Spleen (tissue), 11 donors: ENCODE measurements around the gene GDPD5. TPM values are rescaled to one million over a fixed set of nuclear protein-coding genes. Genes with fewer than 3 reads are reported as not detected.
A peak's percentile ranks its signal among the peaks of the same experiment; 100 is the strongest.

Source experiments
- DNase-seq: peaks from one replicate; pipeline ENCODE4 v3.0.0-alpha.2; 2020
- H3K27ac ChIP-seq, 8 donors: fragments of 200-600 bp; sonication (generic) in 7 of 8; 1 replicate in 4 of 8; 2 replicates in 4 of 8; pipeline versions ENCODE4 v1.5.0 to v1.8.0; 2016 to 2021; ENCODE audit warnings: inconsistent platforms in 4 of 8, mild to moderate bottlenecking in 4 of 8, moderate library complexity in 1 of 8
- H3K27me3 ChIP-seq, 7 donors: fragments of 200-600 bp; sonication (generic) in 6 of 7; replicated peaks in 1 of 7; 1 replicate in 4 of 7; 2 replicates in 3 of 7; pipeline versions ENCODE4 v1.5.0 to v1.8.0; 2016 to 2021; ENCODE audit warnings: inconsistent platforms in 3 of 7, mild to moderate bottlenecking in 1 of 7
- H3K36me3 ChIP-seq, 6 donors: fragments of 200-600 bp; sonication (generic) in 5 of 6; 1 replicate in 4 of 6; 2 replicates in 2 of 6; pipeline versions ENCODE4 v1.5.0 to v1.8.0; 2016 to 2021; ENCODE audit warnings: inconsistent platforms in 2 of 6
- H3K4me1 ChIP-seq, 6 donors: fragments of 200-600 bp; sonication (generic) in 5 of 6; 1 replicate in 3 of 6; 2 replicates in 3 of 6; pipeline versions ENCODE4 v1.5.0 to v1.8.0; 2016 to 2021; ENCODE audit warnings: inconsistent platforms in 3 of 6
- H3K4me3 ChIP-seq, 8 donors: fragments of 200-600 bp; sonication (generic) in 7 of 8; 1 replicate in 4 of 8; 2 replicates in 4 of 8; pipeline versions ENCODE4 v1.5.0 to v1.8.0; 2016 to 2021; ENCODE audit warnings: inconsistent platforms in 4 of 8, mild to moderate bottlenecking in 4 of 8, moderate library complexity in 2 of 8
- H3K9me3 ChIP-seq, 8 donors: fragments of 200-600 bp; sonication (generic) in 7 of 8; 1 replicate in 4 of 8; 2 replicates in 4 of 8; pipeline versions ENCODE4 v1.5.0 to v1.8.0; 2016 to 2021; ENCODE audit warnings: inconsistent platforms in 4 of 8
- POLR2A ChIP-seq, 3 donors: fragments of 450-650 bp; IDR thresholded peaks; one replicate each; pipeline ENCODE4 v1.5.1; 2017; ENCODE audit warnings: antibody characterized with exemption in 3 of 3, mild to moderate bottlenecking in 1 of 3
- POLR2AphosphoS5 ChIP-seq, 3 donors: sonication (generic); formaldehyde crosslinking; IDR thresholded peaks; one replicate each; pipeline ENCODE4 v1.5.1; 2017; ENCODE audit warnings: antibody characterized with exemption in 3 of 3
- WGBS, 5 donors: extraction: QIAGEN DNeasy Blood & Tissue Kit in 3 of 5; methylation state at CpG; one replicate each; pipeline versions ENCODE4 v1.1.5 to v1.1.7; 2013 to 2018; 5-methylcytosine and 5-hydroxymethylcytosine counted together
- intact Hi-C: fragments of 100-400 bp; cut with DNase I; formaldehyde crosslinking; loops from one replicate; pipeline ENCODE4 v1.15.0; 2023; ENCODE audit warnings: low total_unique reads
- polyA plus RNA-seq, 3 donors: library from polyadenylated mRNA; stranded (reverse); fragments of 200-250 nt; gene quantifications; one replicate each; pipeline ENCODE4 v1.2.1, GENCODE V29; 2013
- total RNA-seq, 7 donors: library from RNA; depleted of rRNA in 3 of 7; stranded (reverse); fragments of >200 nt in 3 of 7; fragmentation: NEBNext Ultra II Directional in 4 of 7; extraction: Animal tissue kit (Norgen Biotek cat#: 25700) in 4 of 7; gene quantifications; one replicate each; pipeline versions ENCODE4 v1.1.0 to v1.2.1, GENCODE V29; 2016 to 2021
- TF ChIP-seq, protein P1 (sequence below), 11 experiments: fragments of 200-600 bp in 7 of 11; fragments of 450-650 bp in 4 of 11; sonication (generic) in 4 of 11; IDR thresholded peaks in 8 of 11; conservative IDR thresholded peaks in 3 of 11; 1 replicate in 7 of 11; 2 replicates in 4 of 11; pipeline versions ENCODE4 v1.4.0 to v1.8.0; 2016 to 2021; ENCODE audit warnings: antibody characterized with exemption in 11 of 11, inconsistent platforms in 4 of 11, mild to moderate bottlenecking in 1 of 11
- donor health status: healthy with polysubstance abuse.
- donor health status: DM: no; HTN: no; CAD: no; lungs with moderate emphysema.
- donor health status: DM: no; HTN: no; CAD: no.
- donor health status: Bipolar disorder and iron deficiency.
- donor health status: healthy.
- donor health status: DM: no; HTN: no; CAD: no.
- donor health status: DM: yes; HTN: yes; CAD: no.

GDPD5 gene
- total and polyA plus RNA-seq, 10 donors = 44.6 to 273 (median 146) TPM

DNA sequence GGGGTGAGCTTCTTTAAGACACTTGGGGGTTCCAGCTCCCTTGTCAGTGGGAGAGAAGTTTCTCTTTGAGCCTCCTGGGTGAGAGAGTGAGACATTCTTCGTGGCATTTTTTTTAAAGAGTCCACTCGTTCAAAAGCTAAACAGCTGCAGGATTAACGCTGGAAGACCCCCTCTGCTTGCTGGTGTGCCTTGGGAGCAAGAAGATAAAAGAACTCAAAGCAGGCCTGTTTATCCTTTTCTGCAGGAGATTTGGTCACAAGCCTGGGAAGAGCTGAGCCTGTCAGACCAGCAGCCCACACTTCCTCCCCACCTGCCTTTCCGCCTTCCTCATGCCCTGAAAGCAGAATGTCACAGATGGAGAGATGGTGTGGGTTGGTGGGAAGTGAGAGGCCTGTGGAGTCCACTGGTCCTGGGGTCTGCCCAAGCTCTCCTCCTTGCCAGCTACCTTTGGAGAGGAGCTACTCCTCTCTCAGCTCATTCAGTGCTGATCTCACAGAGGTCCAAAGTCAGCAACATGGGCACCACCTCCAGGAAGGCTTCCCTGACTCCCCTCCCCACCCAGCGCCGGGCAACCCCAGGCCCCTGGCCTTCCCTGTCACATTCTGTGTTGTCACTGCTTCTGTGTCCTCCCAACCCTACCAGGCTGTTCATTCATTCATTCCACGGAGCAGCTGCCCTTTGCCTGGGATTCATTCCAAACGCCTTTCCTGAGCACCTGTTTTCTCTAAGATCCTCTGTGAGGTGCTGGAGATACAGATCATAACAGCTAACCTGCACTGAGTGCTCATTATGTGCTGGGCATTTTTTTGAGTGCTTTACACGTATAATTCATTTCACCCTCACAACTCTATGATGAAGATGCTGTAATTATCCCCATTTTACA lies 6.7 kb downstream of the GDPD5 start:
- WGBS, 5 donors = 60 to 66% (median 63%) methylated on average over 9 of the region's 9 CpGs
- Histone ChIP-seq H3K27ac (peak overlapping the region in 4 of 8 donors; percentile 52 to 70 (median 64)), H3K36me3 (no peaks in the 10 kb centered on the region), H3K4me3 (no peak overlapping the region), H3K9me3 (no peaks in the 10 kb centered on the region), H3K27me3 (peaks cover 0 to 4% (median 0%) of the 10 kb centered on the region in 7 donors), H3K4me1 (peaks cover 5 to 98% (median 65%) of the 10 kb centered on the region in 6 donors)
- no peak for DNase-seq
- intact Hi-C loops = no loop called here
- no peak for TF ChIP-seq POLR2A (IDR thresholded peaks at IDR 0.05)
- TF ChIP-seq, protein P1, sequence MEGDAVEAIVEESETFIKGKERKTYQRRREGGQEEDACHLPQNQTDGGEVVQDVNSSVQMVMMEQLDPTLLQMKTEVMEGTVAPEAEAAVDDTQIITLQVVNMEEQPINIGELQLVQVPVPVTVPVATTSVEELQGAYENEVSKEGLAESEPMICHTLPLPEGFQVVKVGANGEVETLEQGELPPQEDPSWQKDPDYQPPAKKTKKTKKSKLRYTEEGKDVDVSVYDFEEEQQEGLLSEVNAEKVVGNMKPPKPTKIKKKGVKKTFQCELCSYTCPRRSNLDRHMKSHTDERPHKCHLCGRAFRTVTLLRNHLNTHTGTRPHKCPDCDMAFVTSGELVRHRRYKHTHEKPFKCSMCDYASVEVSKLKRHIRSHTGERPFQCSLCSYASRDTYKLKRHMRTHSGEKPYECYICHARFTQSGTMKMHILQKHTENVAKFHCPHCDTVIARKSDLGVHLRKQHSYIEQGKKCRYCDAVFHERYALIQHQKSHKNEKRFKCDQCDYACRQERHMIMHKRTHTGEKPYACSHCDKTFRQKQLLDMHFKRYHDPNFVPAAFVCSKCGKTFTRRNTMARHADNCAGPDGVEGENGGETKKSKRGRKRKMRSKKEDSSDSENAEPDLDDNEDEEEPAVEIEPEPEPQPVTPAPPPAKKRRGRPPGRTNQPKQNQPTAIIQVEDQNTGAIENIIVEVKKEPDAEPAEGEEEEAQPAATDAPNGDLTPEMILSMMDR (IDR thresholded peaks at IDR 0.05 in 8 of 11, conservative IDR thresholded peaks at IDR 0.05 in 3 of 11) = no peak
- no peak for TF ChIP-seq POLR2AphosphoS5 (IDR thresholded peaks at IDR 0.05)

DNA sequence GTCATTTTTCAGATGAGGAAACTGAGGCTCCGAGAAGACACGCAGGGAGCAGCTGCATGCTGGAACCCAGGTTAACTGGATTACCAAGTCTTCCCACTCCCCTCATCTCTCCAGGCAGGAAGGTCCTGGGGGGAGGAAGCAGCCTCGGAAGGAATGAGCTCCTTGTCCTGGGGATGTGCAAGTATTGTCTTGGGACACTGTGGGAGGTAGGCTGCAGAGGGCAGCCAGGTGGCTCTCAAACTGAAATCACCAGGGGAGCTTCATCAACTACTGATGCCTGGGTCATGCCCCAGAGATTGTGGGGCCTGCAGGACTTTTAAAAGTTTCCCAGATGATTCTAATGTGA lies 7.6 kb downstream of the GDPD5 start:
- no peak for DNase-seq
- no peaks in the 10 kb centered on the region for H3K9me3 ChIP-seq
- intact Hi-C loops = no loop called here
- TF ChIP-seq POLR2A (IDR thresholded peaks at IDR 0.05) = no peak
- H3K36me3 ChIP-seq = no peaks in the 10 kb centered on the region
- H3K4me1 ChIP-seq = peaks cover 5 to 99% (median 57%) of the 10 kb centered on the region in 6 donors
- H3K27ac ChIP-seq = peak overlapping the region in 4 of 8 donors; percentile 52 to 70 (median 64)
- no peak overlapping the region for H3K4me3 ChIP-seq
- H3K27me3 ChIP-seq = no peaks in the 10 kb centered on the region
- WGBS, 5 donors = 78 to 89% (median 86%) methylated on average over 2 to 3 of the region's 3 CpGs

DNA sequence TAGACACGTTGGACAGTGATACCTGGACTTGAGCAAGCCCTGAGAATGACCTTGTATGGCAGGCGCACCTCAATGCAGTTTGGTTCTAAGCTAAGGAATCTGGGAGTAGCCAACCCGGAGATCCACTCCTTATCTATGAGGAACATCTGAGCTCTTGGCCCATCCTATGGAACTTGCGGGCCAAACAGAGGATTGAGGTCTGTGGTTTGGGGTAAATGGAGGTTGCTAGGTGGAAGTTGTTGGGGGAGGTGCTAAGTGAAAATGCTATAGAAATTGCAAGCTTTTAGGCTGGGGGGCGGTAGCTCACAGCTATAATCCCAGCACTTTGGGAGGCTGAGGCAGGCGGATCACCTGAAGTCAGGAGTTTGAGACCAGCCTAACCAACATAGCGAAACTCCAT lies 8.9 kb downstream of the GDPD5 start:
- no peak for TF ChIP-seq POLR2A (IDR thresholded peaks at IDR 0.05)
- TF ChIP-seq, protein P1 (IDR thresholded peaks at IDR 0.05 in 8 of 11, conservative IDR thresholded peaks at IDR 0.05 in 3 of 11) = no peak
- no peak for TF ChIP-seq POLR2AphosphoS5 (IDR thresholded peaks at IDR 0.05)
- peak overlapping the region in 2 of 8 donors; percentile 19 to 47 for H3K4me3 ChIP-seq
- no peaks in the 10 kb centered on the region for H3K27me3 ChIP-seq
- intact Hi-C loops = no loop called here
- no peak for DNase-seq
- H3K9me3 ChIP-seq = no peaks in the 10 kb centered on the region
- peak overlapping the region in 5 of 8 donors; percentile 33 to 70 (median 62) for H3K27ac ChIP-seq
- H3K4me1 ChIP-seq = peaks cover 5 to 98% (median 61%) of the 10 kb centered on the region in 6 donors
- WGBS, 5 donors = 65 to 75% (median 72%) methylated on average over 7 of the region's 7 CpGs
- H3K36me3 ChIP-seq = no peaks in the 10 kb centered on the region

DNA sequence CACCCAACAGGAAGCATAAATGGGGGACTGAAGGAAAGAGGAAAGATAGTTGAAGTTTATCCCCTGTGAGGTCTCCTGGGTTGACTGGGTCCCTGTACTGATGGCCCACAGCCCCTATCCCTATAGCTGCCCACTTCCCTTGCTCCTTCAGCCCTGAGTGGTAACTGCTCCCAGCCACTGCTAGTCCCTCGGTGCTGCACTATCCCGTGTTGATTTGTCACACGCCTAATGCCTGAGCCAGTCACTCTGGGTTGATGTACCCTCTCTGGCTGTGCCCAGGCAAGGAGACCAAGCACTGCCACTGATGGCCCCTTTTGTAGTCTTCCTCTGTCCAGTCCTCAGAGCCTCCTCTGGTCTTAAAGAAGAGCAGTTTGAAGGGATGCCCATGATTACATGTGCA lies 9.6 kb downstream of the GDPD5 start:
- Histone ChIP-seq H3K36me3 (no peaks in the 10 kb centered on the region), H3K4me3 (no peak overlapping the region), H3K4me1 (peaks cover 7 to 98% (median 65%) of the 10 kb centered on the region in 6 donors), H3K27ac (peak overlapping the region in 1 of 8 donors; percentile 27), H3K9me3 (no peaks in the 10 kb centered on the region), H3K27me3 (no peaks in the 10 kb centered on the region)
- DNase-seq = no peak
- TF ChIP-seq, protein P1 (IDR thresholded peaks at IDR 0.05 in 8 of 11, conservative IDR thresholded peaks at IDR 0.05 in 3 of 11) = no peak
- no peak for TF ChIP-seq POLR2AphosphoS5 (IDR thresholded peaks at IDR 0.05)
- no peak for TF ChIP-seq POLR2A (IDR thresholded peaks at IDR 0.05)
- intact Hi-C loops = no loop called here
- 73 to 100% (median 97%) methylated on average over 2 to 3 of the region's 3 CpGs for WGBS, 5 donors
